Ecto neural progenitor cell (in vitro differentiated cells): ENCODE data around the gene ZNF284.
A peak's percentile ranks its signal among the peaks of the same experiment; 100 is the strongest.
"Not testable (repeated sequence)": the region's sequence is repeated elsewhere in the genome, so short reads cannot be mapped to it uniquely, and the experiment has no call there.

Experiments used
- DNase-seq: peaks from one replicate; pipeline ENCODE4 v3.0.0-alpha.2; 2018; ENCODE audit warnings: low spot score

Gene ZNF284

DNA sequence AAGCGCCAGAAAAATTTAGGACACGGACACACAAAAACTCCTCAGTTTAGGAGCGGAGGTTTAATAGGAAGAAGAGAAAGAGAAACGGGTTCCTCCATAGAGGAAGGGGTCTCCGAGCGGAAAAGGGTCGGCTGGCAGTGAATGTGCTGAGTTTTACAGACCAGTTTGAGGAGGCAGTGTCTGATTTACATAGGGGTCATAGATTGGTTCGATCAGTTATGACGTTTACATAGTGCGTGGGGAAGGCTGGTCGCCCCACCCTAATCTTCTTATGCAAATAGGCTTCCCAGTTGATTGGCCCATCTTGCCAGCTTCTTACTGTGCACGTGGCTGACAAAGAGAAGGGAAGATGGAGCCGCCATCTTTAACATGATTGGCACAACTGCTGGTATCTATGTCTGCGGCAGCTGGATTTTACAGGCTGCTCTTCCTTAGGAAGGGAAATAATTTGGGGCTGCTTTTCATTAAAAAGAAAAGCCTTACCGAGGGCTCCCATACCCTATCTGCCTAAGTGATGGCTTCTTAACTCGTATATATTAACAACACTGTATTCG lies 40.0 kb downstream of the ZNF284 start:
- peak; percentile 82 for DNase-seq

DNA sequence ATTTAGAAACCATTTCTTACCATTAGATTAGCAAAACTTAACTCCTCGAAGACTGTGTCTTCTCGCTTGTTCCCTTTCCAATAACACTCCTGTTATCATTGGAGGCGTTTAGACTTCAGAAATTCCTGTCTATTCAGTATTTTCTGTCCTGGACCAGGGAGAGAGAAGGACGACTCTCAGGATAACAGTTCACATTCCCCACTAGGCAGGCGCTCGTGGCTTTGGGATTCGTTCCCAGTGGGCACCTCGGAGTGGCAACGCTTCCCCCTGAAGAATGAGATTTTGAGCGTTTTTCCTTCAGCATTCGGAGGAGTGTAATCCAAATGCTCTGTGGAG lies 40.8 kb downstream of the ZNF284 start:
- DNase-seq: no peak

DNA sequence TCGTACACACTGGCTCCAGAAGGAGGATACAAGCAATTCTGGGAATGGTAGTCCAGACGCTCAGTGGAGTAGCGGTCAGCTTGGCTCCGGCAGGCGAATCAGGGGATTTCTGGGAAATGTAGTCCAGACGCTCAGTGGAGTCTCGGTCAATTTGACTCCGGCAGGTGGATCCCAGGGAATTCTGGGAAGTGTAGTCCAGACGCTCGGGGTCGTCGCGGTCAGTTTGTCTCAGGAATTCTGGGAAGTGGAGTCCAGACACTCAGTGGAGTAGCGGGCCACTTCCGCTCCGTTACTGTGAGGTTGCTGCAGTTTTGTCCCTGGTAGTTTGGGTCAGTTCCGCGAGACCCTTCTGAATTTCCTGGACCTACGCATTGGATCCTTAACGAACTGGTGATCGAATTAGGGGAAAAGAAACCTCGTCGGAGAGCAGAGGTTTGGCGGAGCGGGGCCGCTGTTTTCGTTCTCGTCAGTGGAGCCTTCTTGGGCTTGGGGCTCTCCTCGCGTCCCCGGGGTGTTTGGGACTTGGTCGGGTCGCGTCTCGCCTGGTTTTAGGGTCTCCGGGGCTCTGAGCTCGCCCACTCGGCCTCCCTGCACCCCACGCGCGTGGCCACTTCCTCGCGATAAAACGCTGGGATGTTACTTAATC lies 41.3 kb downstream of the ZNF284 start, which contains the start of gene ZNF225:
ZNF225 (plus strand) TSS at position 262 of the 646 bp plus-strand sequence. CDS start 2,429 bp downstream, outside the sequence.
- DNase-seq: peak; percentile 96

DNA sequence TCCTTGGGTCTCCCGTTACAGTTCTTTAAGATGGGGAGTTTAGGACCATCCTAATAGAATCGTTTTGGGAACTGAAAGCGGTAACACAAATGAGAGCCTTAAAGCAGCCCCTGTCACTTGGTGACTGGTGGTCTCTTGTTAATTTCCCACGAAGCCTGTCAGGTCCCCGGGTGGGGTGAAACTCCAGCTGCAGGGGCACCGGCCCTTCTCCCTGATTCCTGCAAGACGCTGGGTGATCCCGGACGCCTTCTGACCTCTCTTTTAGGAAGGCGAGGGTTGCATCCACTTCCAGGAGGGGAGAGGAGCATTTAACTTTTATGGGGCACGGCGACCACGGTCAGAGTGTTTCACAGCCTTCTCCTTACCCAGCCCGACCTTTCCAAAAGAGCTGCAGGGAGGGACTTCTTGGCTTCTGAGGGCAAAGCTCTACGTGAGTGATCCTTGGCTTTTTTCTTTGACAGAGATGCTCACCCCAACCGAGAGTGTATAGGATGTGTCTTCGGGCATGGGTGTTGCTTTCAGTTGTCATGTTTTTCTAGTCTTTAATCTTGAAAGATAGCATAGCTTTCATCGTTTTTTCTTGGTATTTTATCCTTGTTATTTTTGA lies 41.9 kb downstream of the ZNF284 start:
- peak; percentile 49 for DNase-seq

DNA sequence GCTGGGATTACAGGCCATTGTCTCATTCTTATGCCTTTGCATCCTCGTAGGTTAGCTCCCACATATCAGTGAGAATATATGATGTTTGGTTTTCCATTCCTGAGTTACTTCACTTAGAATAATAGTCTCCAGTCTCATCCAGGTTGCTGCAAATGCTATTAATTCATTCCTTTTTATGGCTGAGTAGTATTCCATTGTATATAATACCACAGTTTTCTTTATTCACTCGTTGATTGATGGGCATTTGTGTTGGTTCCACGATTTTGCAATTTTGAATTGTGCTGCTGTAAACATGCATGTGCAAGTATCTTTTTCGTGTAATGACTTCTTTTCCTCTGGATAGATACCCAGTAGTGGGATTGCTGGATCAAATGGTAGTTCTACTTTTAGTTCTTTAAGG lies 49.2 kb downstream of the ZNF284 start:
- DNase-seq: not testable (repeated sequence)

DNA sequence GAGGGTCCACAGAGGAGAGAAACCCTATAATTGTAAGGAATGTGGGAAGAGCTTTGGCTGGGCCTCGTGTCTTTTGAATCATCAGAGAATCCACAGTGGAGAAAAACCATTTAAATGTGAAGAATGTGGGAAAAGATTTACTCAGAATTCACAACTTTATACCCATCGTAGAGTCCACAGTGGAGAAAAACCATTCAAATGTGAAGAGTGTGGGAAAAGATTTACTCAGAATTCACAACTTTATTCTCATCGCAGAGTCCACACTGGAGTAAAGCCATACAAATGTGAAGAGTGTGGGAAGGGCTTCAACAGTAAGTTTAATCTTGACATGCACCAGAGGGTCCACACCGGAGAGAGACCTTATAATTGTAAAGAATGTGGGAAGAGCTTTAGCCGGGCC lies 60.0 kb downstream of the ZNF284 start:
- DNase-seq: no peak
